ENCODE data around the gene SLC34A3.

SLC34A3 gene

GRCh38 chr9:137263506-137263905, 32.8 kb downstream of the SLC34A3 start:
- no peak for DNase-seq

GRCh38 chr9:137264067-137264466, 33.4 kb downstream of the SLC34A3 start:
- DNase-seq: no peak

GRCh38 chr9:137265496-137266161, 34.9 kb downstream of the SLC34A3 start:
- no peak for DNase-seq

GRCh38 chr9:137266162-137266527, 35.4 kb downstream of the SLC34A3 start:
- DNase-seq: no peak

GRCh38 chr9:137266585-137267453, 36.1 kb downstream of the SLC34A3 start:
- no peak for DNase-seq

- no peak for DNase-seq
Measured at GRCh38 chr9:137267933-137268355, 37.2 kb downstream of the SLC34A3 start.

- DNase-seq: no peak
Measured at GRCh38 chr9:137268538-137269201, 38.0 kb downstream of the SLC34A3 start.

GRCh38 chr9:137269231-137269772, 38.6 kb downstream of the SLC34A3 start:
- DNase-seq: no peak

- no peak for DNase-seq
Measured at GRCh38 chr9:137270929-137271695, 40.4 kb downstream of the SLC34A3 start.

GRCh38 chr9:137271696-137272076, 41.0 kb downstream of the SLC34A3 start:
- no peak for DNase-seq

GRCh38 chr9:137272241-137273094, 41.8 kb downstream of the SLC34A3 start:
- no peak for DNase-seq

GRCh38 chr9:137273095-137273490, 42.4 kb downstream of the SLC34A3 start:
- DNase-seq: no peak

- peak; percentile 77 for DNase-seq
Measured at GRCh38 chr9:137273611-137274320, 43.1 kb downstream of the SLC34A3 start.

GRCh38 chr9:137275203-137275587, 44.5 kb downstream of the SLC34A3 start:
- no peak for DNase-seq

GRCh38 chr9:137275588-137276472, 45.1 kb downstream of the SLC34A3 start:
- DNase-seq: no peak

GRCh38 chr9:137276473-137277328, 46.0 kb downstream of the SLC34A3 start:
- DNase-seq: no peak

GRCh38 chr9:137277329-137278041, 46.8 kb downstream of the SLC34A3 start, which contains the start of gene TOR4A:
TOR4A (plus strand) TSS chr9:137277726; CDS start chr9:137278690, 964 bp downstream.
- DNase-seq: no peak

- DNase-seq: no peak
Measured at GRCh38 chr9:137278061-137278701, 47.5 kb downstream of the SLC34A3 start.

Data from NCI-H69 (cell line).